Measurements from ENCODE around the gene ACBD6.
A peak's percentile ranks its signal among the peaks of the same experiment; 100 is the strongest.
"Not testable (repeated sequence)": the region's sequence is repeated elsewhere in the genome, so short reads cannot be mapped to it uniquely, and the experiment has no call there.

The ACBD6 gene, protein sequence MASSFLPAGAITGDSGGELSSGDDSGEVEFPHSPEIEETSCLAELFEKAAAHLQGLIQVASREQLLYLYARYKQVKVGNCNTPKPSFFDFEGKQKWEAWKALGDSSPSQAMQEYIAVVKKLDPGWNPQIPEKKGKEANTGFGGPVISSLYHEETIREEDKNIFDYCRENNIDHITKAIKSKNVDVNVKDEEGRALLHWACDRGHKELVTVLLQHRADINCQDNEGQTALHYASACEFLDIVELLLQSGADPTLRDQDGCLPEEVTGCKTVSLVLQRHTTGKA

DNA sequence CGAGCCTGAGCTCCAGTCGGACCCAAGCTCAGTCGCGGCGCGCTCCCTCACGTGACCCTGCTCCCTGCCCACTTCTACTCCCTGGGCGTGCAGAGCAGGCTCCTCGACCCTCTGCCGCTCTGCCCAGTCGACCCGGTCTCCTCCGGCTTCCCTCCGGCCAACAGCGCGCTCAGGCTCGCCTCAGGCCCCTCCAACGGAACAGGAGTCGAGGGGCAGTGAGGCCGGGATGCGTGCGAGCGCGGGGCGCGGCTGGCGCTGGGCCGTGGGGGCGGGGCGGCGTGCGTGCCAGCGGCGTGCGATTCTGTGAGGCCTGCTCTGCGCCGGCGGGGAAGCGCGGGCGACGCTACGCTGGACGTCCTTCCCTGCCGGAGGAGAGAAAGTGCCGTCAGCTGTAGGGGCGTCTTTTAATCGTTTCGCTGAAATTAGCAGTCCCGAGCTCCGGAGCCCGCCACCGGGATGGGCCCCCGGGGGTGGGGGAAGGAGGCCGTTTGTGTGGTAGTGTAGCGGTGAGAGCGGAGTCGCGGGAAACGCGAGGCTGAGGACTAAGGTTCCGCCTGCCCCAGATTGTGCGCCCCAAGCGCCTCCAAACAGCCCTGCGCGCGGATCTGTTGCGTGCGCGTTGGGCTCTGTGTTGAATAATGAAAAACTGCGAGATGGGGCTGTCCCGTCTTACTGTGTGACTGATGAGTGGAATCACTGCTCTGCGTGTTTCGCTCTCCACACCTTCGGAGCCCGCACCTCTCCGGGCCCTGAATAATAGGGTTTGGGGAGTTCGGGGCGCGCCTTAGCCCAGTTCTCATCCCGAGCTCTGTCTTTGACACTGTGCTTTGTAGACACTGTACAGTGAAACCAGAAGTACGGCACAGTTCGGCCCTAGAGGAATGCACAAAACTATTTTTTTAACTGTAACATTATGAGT lies at the start of gene ACBD6:
Gene ACBD6 (minus strand): TSS at position 217 of the 919 bp plus-strand sequence. CDS start 311 bp downstream, outside the sequence.
- DNase-seq (ENCODE audit: extremely low read depth in 1 of 2, low read depth in 1 of 2), result peak; percentile 71 to 78

DNA sequence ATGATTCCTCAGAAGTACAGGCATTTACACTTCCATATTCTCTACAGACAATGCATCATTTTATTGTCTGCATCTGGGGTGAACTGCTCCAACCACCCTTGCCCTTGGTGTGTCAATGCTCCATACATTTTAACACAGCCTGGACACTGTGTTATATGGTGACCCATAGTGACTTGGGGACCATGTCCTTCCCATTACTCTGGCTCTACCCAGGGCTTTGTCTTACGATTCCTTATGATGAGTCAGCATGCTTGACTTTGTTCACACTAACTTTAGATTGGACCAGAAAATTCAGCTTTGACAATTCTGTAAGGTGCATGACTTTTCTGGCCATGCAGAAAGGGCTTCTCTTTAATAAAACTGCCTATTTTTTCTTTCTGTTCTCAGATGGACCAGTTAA lies 49.6 kb upstream of the ACBD6 start:
- no peak for DNase-seq (ENCODE audit: extremely low read depth in 1 of 2, low read depth in 1 of 2)

DNA sequence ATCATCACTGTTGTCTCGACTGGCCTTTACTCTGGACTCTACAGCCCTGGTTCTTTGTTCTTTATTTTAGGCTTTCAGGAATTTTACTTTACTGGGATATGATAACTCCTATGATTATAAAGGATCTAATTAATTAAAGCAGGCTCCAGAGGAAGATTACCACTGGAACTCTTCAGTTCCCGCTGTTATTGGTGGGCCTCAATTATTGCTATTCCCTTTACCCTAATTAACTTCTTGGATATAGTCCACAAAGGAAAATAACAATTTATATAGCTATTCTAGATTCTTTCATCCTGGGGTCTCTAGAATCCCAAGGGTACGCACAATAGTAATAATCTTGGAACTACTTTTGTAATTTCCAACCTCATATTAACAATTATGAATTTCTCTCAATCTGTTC lies 47.9 kb upstream of the ACBD6 start:
- no peak for DNase-seq (ENCODE audit: extremely low read depth in 1 of 2, low read depth in 1 of 2)

DNA sequence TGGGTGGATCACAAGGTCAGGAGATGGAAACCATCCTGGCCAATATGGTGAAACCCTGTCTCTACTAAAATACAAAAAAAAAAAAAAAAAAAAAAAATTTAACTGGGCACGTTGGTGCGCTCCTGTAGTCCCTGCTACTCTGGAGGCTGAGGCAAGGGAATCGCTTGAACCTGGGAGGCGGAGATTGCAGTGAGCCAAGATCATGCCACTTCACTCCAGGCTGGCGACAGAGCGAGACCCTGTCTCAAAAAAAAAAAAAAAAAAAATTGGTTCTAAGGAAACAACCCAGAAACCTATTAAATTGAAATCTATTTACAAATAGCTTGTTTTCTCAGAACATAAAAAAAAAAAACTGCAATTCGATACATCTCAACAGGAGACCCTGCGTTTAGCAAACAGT lies 47.4 kb upstream of the ACBD6 start:
- not testable (repeated sequence) for DNase-seq (ENCODE audit: extremely low read depth in 1 of 2, low read depth in 1 of 2)

DNA sequence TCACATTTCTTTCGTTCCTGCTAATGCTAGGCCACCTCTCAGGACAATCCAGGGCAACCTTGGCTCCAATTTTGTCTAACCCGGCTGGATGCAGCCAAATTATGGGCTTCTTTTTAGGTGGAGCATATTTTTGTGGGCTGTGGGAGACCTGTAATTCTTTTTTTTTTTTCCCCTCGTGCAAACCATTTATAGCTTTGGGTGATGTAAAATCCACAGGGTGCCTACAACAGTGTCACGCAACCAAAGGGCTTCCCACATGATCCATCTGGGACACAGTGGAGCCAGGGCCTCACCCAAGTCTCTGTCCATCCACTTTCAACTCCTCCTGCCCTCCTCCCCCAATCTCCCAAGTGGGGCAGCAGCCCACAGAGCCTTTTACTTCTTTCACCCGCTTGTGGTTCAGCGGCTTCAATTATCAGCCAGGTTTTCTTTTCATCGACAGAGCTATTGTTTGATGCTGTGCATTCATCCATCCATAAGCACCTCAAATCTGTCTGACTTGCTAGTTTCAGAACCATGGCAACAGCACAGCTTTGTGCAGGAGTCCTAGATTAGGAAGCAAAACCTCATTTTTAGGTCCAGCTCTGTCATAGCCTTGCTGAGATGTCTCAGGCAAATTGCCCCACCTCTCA lies 46.4 kb upstream of the ACBD6 start:
- no peak for DNase-seq (ENCODE audit: extremely low read depth in 1 of 2, low read depth in 1 of 2)

DNA sequence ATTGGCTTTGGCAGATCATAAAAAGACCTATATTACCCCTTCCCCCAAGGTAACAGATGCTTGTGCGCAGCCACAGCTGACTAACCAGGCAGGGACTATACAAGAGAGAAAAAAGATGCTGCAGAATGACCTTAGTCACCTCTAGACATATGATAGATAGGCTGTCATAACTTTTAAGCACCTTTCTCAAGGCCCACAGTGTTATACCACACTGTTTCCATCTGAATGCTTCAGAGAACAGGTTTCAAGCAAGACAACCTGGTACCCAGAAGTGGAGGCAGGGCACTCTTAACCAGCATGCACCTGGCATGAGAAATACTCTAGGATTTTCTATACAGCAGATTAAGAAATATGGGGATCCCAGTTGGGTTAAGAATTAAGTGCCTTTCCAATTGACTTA lies 43.6 kb upstream of the ACBD6 start:
- no peak for DNase-seq (ENCODE audit: extremely low read depth in 1 of 2, low read depth in 1 of 2)

DNA sequence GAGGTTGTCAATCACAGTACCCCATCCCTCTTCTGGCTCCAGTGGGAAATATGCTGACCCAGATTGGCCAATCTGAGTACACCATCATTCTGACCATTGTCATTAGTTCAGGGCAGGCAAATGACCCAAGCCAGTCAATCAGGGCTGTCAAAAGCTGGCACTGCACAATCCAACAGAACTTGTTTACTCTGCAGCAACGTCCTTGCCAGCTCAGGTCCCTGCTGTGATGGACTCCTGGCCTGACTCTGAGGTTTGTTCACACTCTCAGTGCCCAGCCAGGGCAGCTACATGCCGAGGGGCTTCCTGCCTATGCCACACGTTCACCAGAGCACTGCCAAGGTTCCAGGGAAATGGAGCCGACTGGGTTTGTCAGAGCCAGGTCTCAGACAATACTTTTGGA lies 41.7 kb upstream of the ACBD6 start:
- DNase-seq (ENCODE audit: extremely low read depth in 1 of 2, low read depth in 1 of 2), result no peak

DNA sequence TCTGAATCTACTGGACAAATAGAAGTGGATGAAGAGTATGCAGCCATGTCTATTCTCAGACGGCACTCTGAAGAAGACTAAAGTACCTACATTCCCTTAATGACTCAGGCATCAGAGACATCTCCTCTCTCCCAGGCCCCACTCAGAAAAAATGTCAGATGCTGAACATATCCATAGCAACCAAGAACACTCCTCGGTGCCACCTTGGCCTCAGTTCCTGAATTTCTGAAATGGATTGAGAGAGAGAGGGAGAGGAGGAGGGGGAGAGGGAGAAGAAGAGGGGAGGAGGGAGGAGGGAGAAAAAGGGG lies 40.4 kb upstream of the ACBD6 start:
- DNase-seq (ENCODE audit: extremely low read depth in 1 of 2, low read depth in 1 of 2), result no peak

DNA sequence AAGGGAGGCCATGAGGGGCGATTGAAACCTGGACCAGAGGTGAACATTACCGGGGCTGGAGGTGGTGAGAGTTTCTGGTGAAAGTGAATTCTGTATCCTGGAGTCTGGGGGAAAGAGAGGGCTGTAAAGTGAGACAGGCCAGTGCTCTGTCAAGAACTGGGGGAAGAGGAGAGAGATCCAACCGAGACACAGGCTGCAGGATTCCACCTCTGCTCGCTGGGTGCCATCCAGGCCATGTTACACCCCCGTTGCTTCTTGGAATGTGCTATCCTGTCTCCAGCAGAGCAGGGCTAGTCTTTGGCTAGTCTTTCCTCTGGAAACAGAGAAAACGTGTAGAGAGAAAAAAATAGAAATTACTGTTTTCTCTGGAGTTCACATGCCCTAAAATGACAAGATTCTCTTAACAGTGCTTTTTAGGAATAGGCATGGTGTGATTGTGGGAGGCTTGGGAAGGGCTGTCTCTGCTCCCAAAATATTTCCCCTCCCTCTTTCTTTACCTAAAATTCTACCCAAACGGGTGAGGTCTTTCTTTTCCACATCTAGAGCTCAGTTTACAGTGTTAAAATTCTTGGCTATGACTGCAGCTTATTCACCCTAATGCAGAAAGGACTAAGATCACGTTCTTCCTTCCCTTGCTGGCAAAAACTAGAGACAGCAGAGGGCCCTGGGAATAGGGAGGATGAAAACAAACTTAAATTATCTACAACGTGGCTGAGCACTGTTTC lies 39.9 kb upstream of the ACBD6 start:
- DNase-seq (ENCODE audit: extremely low read depth in 1 of 2, low read depth in 1 of 2), result no peak

DNA sequence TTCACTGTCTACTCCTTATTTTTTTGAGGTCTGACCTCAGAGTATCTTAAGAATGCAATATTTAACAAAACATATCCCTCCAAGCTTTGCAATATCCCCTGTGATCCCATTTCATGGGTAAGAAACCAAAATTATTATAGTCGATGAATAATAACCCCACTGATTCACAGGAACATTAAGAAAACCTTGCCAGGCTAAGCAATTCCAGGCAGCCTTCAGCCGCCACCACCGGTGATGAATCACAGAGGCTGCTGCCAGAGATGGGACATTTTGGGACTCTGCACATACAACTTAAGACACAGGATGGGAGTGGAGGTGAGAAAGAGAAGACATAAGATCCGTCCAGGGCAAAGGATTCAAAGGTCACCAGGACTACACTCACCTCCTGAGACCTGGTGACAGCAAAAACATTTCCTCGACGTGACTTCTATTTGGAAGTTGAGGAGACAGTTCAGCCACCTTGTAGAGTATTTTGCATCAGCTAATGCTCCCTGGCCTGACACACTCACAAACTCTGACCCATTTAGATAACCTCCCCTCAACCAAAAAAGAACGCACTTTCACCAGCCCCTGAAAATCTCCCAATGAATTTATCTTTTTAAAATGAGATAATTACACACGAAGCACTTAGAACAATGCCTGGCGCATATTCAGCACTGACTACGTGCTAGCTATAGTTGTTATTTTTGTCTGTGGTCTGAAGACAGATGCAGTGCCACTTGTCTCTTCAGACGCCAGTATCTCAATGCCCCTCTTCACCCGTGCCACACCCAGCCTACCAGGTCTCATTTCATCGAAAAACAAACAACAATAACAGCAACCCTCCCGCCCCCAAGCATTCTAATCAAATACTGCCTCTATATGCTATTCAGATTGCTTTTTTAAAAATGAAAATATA lies 38.6 kb upstream of the ACBD6 start:
- DNase-seq (ENCODE audit: extremely low read depth in 1 of 2, low read depth in 1 of 2), result no peak

DNA sequence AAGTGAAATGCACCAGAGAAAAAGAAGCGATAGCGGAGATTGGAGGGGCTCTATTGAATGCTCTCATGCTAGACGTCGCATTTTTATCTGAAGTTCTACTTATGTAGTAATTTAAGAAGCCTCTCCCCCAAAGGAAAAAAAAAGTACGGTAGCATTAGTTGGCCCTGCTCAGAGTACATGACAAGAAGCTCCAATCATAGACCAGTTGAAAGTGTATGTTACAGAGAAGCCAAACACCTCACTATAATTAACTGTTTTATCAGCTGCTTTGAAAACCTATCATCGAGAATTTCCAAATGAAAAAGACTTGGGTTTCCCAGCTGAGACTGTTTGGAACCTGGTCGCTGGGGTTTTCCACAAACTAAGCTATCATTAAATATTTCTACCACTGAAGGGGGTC lies 36.8 kb upstream of the ACBD6 start:
- no peak for DNase-seq (ENCODE audit: extremely low read depth in 1 of 2, low read depth in 1 of 2)

DNA sequence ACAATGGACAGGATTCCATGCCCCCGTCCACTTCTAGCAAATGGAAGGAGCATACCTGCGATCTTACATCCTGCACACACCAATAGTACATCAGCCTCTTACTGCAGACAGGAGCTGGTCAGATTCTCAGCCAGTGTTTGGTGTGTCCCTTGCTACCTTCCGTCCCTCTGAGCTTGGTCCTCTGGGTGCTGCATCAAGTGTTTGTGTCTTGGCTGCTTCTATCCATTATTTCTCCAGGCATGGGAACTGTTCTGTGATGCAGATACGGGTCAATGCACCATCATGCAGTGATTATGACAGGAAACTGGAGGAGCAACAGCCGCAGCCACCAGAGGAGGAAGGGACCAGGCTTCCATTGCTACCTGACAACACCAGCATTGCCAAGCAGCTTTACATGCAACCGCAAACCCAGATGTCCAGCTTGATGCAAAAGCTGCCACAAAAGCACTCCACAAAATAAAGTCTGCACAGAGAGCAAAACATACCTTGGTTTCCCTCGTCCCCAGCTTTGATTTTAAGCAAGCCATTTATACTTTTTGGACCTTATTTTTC lies 34.5 kb upstream of the ACBD6 start:
- DNase-seq (ENCODE audit: extremely low read depth in 1 of 2, low read depth in 1 of 2), result no peak

DNA sequence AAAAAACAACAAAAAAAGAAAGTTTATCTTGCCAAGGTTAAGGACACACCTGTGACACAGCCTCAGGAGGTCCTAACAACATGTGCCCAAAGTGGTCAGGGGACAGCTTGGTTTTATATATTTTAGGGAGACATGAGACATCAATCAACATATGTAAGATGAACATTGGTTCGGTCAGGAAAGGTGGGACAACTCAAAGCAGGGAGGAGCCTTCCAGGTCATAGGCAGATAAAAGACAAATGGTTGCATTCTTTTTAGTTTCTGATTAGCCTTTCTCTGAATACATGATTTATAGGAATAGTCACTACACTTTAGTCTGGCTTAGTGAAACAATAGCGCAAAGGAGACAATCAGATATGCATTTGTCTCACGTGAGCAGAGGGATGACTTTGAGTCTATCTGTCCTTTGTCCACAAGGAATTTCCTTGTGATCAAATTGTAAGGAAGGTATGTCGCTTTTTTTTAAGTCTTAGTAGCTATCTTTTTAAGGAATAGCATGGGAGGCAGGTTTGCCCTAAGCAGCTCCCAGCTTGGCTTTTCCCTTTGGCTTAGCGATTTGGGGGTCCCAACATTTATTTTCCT lies 33.1 kb upstream of the ACBD6 start:
- no peak for DNase-seq (ENCODE audit: extremely low read depth in 1 of 2, low read depth in 1 of 2)

DNA sequence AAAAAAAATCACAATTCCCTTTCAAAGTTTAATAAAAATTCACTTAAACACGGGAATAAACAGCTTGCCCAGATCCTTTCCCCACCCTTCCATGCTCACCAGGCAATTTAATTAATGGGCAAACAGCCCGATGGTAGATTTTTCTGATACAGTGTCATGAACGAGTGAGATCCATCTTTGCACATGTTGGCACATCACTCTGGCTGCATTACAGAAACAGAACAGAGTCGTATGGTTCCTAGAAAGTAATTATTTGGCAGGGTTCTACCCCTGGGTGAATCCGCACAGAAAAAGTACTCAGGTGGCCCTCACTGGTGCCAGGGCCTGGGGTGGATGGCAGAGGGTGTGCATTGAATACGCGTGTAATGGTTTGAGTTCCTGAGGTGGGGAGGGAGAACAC lies 31.8 kb upstream of the ACBD6 start:
- DNase-seq (ENCODE audit: extremely low read depth in 1 of 2, low read depth in 1 of 2), result no peak

DNA sequence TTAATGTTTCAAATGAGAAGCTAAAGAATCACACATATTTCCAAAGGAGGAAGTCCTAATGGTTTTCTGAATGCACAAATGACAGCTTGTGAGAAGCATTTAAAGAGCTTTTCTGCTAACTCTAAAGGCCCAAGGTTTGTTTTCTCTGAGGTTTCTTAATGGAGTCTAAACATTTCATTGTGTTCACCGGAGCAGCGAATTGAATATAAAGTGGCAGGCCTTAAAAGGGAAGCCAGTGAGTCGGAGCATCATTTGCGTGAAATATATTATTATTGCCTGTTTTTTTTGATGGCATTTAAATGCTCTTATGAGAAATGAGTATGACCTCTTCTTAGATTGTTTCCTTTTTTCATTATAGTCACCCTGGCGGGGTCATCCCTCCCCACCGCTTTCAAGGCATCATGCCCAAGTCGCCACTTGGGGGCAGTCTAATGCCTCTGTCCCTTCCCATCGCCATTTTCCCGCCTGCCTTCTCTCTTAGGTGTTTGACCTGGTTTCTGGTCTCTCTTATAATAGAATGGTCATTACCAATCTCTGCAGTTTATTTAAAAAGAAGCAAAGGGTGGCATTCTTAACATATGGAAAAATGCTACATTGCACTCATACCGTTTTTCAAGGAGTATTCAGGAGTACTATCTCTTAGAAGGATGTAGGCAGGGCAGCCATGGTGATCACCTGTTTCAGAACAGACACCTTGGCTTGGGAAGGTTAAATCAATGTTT lies 31.1 kb upstream of the ACBD6 start:
- DNase-seq (ENCODE audit: extremely low read depth in 1 of 2, low read depth in 1 of 2), result peak; percentile 30 to 36

DNA sequence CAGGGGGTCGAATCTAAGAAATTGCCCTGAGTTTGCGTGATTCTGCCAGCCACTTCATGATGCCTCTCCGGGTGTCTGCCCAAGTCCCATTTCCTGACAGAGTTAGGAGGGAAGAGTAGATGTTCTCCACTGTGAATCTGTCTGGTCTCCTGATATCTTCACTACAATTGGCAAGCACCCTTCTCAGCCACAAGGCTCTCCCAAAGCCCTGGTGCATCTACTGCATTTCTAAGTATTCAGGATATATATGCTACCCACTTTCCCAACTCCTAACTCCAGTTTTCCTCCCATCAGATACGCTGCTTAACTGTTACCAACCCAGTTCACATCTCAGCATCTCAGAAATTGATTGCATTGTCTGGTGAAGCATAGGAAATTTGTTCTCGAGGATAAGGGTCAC lies 30.5 kb upstream of the ACBD6 start:
- DNase-seq (ENCODE audit: extremely low read depth in 1 of 2, low read depth in 1 of 2), result no peak

DNA sequence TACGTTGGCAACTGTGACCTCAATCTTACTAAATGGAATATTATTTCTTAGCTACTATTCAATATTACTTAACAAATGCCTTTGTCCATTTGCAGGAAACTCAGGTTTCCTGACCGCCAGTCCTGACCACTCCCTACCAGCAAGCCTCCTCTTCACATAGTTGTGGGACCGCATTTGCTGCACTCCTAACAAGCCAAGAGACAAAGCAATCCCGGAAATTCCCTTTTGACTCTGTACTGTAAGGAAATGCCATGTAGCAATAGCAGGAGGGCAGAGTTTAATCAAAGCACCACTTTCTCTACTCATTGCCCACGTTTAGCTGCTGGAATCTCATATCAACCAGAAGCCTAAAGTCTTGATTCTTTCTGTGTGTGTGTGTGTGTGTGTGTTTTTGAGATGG lies 28.1 kb upstream of the ACBD6 start:
- DNase-seq (ENCODE audit: extremely low read depth in 1 of 2, low read depth in 1 of 2), result no peak

DNA sequence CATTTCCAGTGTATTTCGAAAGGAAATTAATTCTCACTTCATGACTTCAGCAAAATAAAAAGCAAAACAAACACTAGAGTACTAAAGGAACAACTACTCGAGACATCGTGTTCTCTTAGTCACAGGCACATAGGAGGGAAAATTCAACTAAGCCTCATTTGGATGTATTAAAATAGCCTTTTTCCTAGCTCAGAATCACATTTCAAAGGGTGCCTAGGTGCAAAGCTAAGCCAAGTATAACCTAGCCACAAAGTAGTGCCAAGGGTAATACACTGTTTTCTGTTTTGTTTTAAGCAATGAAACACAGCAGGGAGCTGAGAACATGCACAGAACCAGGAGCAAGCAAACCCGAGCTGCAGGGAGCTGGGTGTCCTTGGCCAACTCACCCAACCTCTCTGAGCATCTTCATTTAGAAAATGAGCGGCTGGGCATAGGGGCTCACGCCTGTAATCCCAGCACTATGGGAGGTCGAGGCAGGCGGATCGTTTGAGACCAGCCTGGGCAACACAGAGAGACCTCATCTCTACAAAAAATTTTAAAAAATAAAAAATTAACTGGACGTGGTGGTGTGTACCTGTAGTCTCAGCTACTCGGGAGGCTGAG lies 26.6 kb upstream of the ACBD6 start:
- DNase-seq (ENCODE audit: extremely low read depth in 1 of 2, low read depth in 1 of 2), result no peak

All from stimulated activated CD8-positive, alpha-beta memory T cell treated with anti-CD3 and anti-CD28 coated beads, Interleukin-7, amount 100 ng/mL, for 48 hours (primary cell).